ENCODE data around the gene ESF1.

- TF ChIP-seq CTCF (IDR thresholded peaks at IDR 0.05) (no peak), POLR2A (IDR thresholded peaks at IDR 0.05) (no peak), EP300 (IDR thresholded peaks at IDR 0.05) (no peak), POLR2AphosphoS5 (IDR thresholded peaks at IDR 0.05) (no peak)
Observed at GRCh38 chr20:13816757-13817156, 32.0 kb upstream of the ESF1 start.

All from stomach (tissue), 4 donors.